HL-60 (cell line): ENCODE measurements around the gene POLR1B.

Experiments
- DNase-seq, 2 experiments: peaks; one replicate each; pipeline ENCODE4 v3.0.0-alpha.2; 2010 to 2020; ENCODE audit warnings: low read depth in 1 of 2, low spot score in 1 of 2
- H3K27ac ChIP-seq: fragments of 250-450 bp; sonication (Bioruptor Pico); replicated peaks from 2 replicates; pipeline ENCODE4 v1.5.1; 2020; ENCODE audit warnings: mild to moderate bottlenecking, moderate library complexity
- H3K27me3 ChIP-seq: fragments of 250-450 bp; sonication (Bioruptor Pico); 2 replicates; pipeline ENCODE4 v1.5.1; 2021; ENCODE audit warnings: mild to moderate bottlenecking, moderate library complexity; ENCODE audit not compliant: insufficient read depth, poor library complexity, severe bottlenecking
- H3K4me3 ChIP-seq: replicated peaks from 2 replicates; pipeline ENCODE4 v1.5.1; 2011; ENCODE audit warnings: mild to moderate bottlenecking, control low read depth, low read length; ENCODE audit not compliant: insufficient read depth
- GABPA ChIP-seq: IDR thresholded peaks from 2 replicates; pipeline ENCODE4 v1.6.1; 2012; ENCODE audit warnings: low read depth
- POLR2AphosphoS5 ChIP-seq: IDR thresholded peaks from 2 replicates; pipeline ENCODE4 v1.6.1; 2012; ENCODE audit warnings: low read depth
- SPI1 ChIP-seq: IDR thresholded peaks from 2 replicates; pipeline ENCODE4 v1.6.1; 2012; ENCODE audit warnings: low read depth, mild to moderate bottlenecking, borderline replicate concordance
- long read RNA-seq: library from polyadenylated mRNA; unstranded; transcript quantifications from one replicate; pipeline ENCODE4 v2.0.0, GENCODE V29; 2020
- TF ChIP-seq, protein P1 (sequence below): IDR thresholded peaks from one replicate; pipeline ENCODE4 v1.5.1; 2011; ENCODE audit warnings: low read length, control low read depth, inconsistent platforms; ENCODE audit not compliant: insufficient read depth
- TF ChIP-seq, protein P2 (sequence below): IDR thresholded peaks from 2 replicates; pipeline ENCODE4 v1.6.1; 2012; ENCODE audit warnings: low read depth; ENCODE audit not compliant: insufficient replicate concordance

POLR1B gene, protein sequence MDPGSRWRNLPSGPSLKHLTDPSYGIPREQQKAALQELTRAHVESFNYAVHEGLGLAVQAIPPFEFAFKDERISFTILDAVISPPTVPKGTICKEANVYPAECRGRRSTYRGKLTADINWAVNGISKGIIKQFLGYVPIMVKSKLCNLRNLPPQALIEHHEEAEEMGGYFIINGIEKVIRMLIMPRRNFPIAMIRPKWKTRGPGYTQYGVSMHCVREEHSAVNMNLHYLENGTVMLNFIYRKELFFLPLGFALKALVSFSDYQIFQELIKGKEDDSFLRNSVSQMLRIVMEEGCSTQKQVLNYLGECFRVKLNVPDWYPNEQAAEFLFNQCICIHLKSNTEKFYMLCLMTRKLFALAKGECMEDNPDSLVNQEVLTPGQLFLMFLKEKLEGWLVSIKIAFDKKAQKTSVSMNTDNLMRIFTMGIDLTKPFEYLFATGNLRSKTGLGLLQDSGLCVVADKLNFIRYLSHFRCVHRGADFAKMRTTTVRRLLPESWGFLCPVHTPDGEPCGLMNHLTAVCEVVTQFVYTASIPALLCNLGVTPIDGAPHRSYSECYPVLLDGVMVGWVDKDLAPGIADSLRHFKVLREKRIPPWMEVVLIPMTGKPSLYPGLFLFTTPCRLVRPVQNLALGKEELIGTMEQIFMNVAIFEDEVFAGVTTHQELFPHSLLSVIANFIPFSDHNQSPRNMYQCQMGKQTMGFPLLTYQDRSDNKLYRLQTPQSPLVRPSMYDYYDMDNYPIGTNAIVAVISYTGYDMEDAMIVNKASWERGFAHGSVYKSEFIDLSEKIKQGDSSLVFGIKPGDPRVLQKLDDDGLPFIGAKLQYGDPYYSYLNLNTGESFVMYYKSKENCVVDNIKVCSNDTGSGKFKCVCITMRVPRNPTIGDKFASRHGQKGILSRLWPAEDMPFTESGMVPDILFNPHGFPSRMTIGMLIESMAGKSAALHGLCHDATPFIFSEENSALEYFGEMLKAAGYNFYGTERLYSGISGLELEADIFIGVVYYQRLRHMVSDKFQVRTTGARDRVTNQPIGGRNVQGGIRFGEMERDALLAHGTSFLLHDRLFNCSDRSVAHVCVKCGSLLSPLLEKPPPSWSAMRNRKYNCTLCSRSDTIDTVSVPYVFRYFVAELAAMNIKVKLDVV
- long read RNA-seq, full-length matches to known transcripts, result 228 of 277 reads
- long read RNA-seq, partial matches to known transcripts, result 29 of 277 reads
- long read RNA-seq, other reads (novel, unspliced or antisense), result 20 of 277 reads

DNA sequence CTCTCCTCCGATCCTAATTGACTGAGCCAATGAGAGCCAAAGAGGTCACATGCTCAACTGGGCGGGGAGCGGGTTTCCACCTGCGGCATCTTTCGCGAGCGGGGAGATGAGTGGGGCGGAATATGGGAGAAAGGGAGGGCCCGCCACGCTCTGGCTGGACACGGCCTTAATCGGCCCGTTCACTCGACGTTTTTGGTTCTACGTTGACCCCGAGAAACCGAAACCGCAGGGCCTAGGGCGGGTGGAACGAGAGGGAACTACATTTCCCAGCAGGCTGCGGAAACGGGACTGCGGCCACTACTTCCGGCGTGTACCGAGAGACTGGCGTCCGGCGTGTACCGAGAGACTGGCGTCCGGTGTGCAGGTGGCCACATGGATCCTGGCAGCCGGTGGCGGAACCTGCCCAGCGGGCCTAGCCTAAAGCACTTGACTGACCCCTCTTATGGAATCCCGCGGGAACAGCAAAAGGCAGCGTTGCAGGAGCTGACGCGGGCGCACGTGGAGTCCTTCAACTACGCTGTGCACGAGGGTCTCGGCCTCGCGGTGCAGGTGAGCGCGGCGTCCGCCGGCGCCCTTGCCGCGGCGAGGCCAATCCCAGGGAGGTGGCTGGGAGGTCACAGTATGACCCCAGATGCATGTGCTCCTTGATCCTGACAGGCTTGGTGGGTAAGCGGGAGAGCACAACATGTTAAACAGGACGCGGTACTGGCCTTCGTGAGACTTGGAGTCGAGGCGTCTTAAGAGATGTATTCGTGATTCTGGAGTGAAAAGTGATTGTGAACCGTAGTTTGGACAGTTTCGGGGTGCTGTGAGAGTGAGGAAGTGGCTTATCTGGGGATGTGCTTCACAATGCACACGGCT lies at the start of gene POLR1B:
TSS of gene POLR1B (plus strand) at position 343 of the 861 bp plus-strand sequence. CDS start at position 373, 30 bp downstream.
- no peaks in the 10 kb centered on the region for H3K27me3 ChIP-seq
- TF ChIP-seq, protein P1, sequence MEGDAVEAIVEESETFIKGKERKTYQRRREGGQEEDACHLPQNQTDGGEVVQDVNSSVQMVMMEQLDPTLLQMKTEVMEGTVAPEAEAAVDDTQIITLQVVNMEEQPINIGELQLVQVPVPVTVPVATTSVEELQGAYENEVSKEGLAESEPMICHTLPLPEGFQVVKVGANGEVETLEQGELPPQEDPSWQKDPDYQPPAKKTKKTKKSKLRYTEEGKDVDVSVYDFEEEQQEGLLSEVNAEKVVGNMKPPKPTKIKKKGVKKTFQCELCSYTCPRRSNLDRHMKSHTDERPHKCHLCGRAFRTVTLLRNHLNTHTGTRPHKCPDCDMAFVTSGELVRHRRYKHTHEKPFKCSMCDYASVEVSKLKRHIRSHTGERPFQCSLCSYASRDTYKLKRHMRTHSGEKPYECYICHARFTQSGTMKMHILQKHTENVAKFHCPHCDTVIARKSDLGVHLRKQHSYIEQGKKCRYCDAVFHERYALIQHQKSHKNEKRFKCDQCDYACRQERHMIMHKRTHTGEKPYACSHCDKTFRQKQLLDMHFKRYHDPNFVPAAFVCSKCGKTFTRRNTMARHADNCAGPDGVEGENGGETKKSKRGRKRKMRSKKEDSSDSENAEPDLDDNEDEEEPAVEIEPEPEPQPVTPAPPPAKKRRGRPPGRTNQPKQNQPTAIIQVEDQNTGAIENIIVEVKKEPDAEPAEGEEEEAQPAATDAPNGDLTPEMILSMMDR, result no peak
- TF ChIP-seq SPI1 (peak; percentile 5; the same call in 1 of the 2 replicates), POLR2AphosphoS5 (peak; percentile 93), GABPA (peak; percentile 96)
- TF ChIP-seq, protein P2, sequence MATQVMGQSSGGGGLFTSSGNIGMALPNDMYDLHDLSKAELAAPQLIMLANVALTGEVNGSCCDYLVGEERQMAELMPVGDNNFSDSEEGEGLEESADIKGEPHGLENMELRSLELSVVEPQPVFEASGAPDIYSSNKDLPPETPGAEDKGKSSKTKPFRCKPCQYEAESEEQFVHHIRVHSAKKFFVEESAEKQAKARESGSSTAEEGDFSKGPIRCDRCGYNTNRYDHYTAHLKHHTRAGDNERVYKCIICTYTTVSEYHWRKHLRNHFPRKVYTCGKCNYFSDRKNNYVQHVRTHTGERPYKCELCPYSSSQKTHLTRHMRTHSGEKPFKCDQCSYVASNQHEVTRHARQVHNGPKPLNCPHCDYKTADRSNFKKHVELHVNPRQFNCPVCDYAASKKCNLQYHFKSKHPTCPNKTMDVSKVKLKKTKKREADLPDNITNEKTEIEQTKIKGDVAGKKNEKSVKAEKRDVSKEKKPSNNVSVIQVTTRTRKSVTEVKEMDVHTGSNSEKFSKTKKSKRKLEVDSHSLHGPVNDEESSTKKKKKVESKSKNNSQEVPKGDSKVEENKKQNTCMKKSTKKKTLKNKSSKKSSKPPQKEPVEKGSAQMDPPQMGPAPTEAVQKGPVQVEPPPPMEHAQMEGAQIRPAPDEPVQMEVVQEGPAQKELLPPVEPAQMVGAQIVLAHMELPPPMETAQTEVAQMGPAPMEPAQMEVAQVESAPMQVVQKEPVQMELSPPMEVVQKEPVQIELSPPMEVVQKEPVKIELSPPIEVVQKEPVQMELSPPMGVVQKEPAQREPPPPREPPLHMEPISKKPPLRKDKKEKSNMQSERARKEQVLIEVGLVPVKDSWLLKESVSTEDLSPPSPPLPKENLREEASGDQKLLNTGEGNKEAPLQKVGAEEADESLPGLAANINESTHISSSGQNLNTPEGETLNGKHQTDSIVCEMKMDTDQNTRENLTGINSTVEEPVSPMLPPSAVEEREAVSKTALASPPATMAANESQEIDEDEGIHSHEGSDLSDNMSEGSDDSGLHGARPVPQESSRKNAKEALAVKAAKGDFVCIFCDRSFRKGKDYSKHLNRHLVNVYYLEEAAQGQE, result peak; percentile 63
- peak within 1 kb of the TSS; percentile 98 for H3K4me3 ChIP-seq
- DNase-seq, result peak; percentile 85 to 87
- peak within 1 kb of the TSS; percentile 93 for H3K27ac ChIP-seq

DNA sequence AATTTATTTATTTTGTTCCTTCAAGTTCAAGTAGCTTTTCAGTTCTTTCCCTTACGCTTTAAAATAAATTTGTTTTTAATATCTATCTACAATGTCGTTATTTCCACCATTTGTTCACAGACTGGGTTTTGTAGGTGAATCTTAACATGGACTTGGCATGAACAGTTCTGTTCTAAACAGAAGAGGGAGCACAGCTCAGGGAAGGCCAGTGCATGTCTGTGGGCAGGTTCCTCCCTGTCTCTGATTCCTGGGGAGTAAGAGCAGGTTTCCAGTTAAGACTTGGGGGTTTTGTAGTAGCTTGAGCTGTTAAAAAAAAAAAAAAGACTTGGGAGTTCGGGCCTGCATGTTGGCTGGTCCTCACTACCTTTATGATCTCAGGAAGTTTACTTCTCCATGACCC lies 49.2 kb upstream of the POLR1B start:
- H3K27me3 ChIP-seq, result no peaks in the 10 kb centered on the region
- no peak overlapping the region for H3K4me3 ChIP-seq
- DNase-seq, result no peak
- no peak overlapping the region for H3K27ac ChIP-seq
- TF ChIP-seq, protein P2, result no peak
- TF ChIP-seq GABPA (no peak), POLR2AphosphoS5 (no peak), SPI1 (no peak)
- TF ChIP-seq, protein P1, result no peak
